Natural killer cell (primary cell): Measurements from ENCODE around the gene PLCH2. TPM values are rescaled to one million over a fixed set of nuclear protein-coding genes. Genes with fewer than 3 reads are reported as not detected.

Source experiments
- ATAC-seq, 3 donors: fragments of 150-1000 bp in 2 of 3; fragments of 200-7000 bp in 1 of 3; cut with Tn5 transposase; 1 replicate in 1 of 3; 2 replicates in 2 of 3; pipeline ENCODE4 v1.10.0; 2021; ENCODE audit warnings: mild to moderate bottlenecking in 2 of 3, moderate library complexity in 2 of 3
- DNase-seq, 2 donors: peaks; one replicate each; pipeline versions ENCODE4 v3.0.0 to v3.0.0-alpha.2; 2013 to 2021; ENCODE audit warnings: mixed read lengths in 1 of 2
- H3K27ac ChIP-seq: one replicate; pipeline ENCODE4 v1.5.1; 2013; ENCODE audit warnings: mild to moderate bottlenecking, low read length
- H3K27me3 ChIP-seq: one replicate; pipeline ENCODE4 v1.6.1; 2013; ENCODE audit warnings: low read length; ENCODE audit not compliant: control insufficient read depth, insufficient read depth
- H3K36me3 ChIP-seq: one replicate; pipeline ENCODE4 v1.6.1; 2013; ENCODE audit warnings: low read length; ENCODE audit not compliant: control insufficient read depth, insufficient read depth
- H3K4me1 ChIP-seq: one replicate; pipeline ENCODE4 v1.6.1; 2013; ENCODE audit warnings: low read length; ENCODE audit not compliant: control insufficient read depth, insufficient read depth
- H3K4me3 ChIP-seq: one replicate; pipeline ENCODE4 v1.5.1; 2013; ENCODE audit warnings: low read length
- H3K9me3 ChIP-seq: one replicate; pipeline ENCODE4 v1.6.1; 2013; ENCODE audit warnings: low read length; ENCODE audit not compliant: control insufficient read depth, insufficient read depth
- H3K27ac Mint-ChIP-seq, 2 donors: one replicate each; pipeline ENCODE4 v1.8.0; 2022; ENCODE audit warnings: mild to moderate bottlenecking in 2 of 2, mixed read lengths in 2 of 2, moderate library complexity in 1 of 2
- H3K27me3 Mint-ChIP-seq, 2 donors: one replicate each; pipeline ENCODE4 v1.8.0; 2022; ENCODE audit warnings: low read depth in 2 of 2, mixed read lengths in 2 of 2
- H3K36me3 Mint-ChIP-seq: one replicate; pipeline ENCODE4 v1.8.0; 2022; ENCODE audit warnings: mixed read lengths
- H3K4me1 Mint-ChIP-seq, 2 donors: one replicate each; pipeline ENCODE4 v1.8.0; 2022; ENCODE audit warnings: mixed read lengths in 2 of 2
- H3K4me3 Mint-ChIP-seq: one replicate; pipeline ENCODE4 v1.8.0; 2022; ENCODE audit warnings: mild to moderate bottlenecking, moderate library complexity, mixed read lengths
- H3K9me3 Mint-ChIP-seq, 2 donors: one replicate each; pipeline ENCODE4 v1.8.0; 2022; ENCODE audit warnings: mixed read lengths in 2 of 2
- CTCF ChIP-seq: fragments of 200-600 bp; IDR thresholded peaks from one replicate; pipeline ENCODE4 v1.8.0; 2022; ENCODE audit warnings: antibody characterized with exemption
- WGBS: methylation state at CpG from one replicate; pipeline ENCODE4 v1.1.7; 2013; ENCODE audit warnings: missing lambda C conversion rate; ENCODE audit not compliant: insufficient coverage; 5-methylcytosine and 5-hydroxymethylcytosine counted together
- intact Hi-C: fragments of 100-400 bp; cut with micrococcal nuclease; formaldehyde crosslinking; loops from one replicate; pipeline ENCODE4 v1.14.2; 2022
- total RNA-seq, 4 donors: library from RNA; stranded (reverse); fragments of 120-200 nt in 1 of 4; gene quantifications; one replicate each; pipeline versions ENCODE4 v1.2.3 to v1.2.4, GENCODE V29; 2013 to 2022

Gene PLCH2
- total RNA-seq, 3 donors from 2014 or later (not counting 1 experiment from before 2014, with no cell fraction given), result 77.1 to 116 (median 106) TPM

GRCh38 chr1:2534315-2534686 is 58.2 kb downstream of the PLCH2 start:
- Mint-ChIP-seq H3K36me3 (no peaks in the 10 kb centered on the region), H3K4me3 (no peak overlapping the region), H3K27me3 (peaks cover 0 to 9% of the 10 kb centered on the region in 2 donors), H3K4me1 (no peaks in the 10 kb centered on the region), H3K9me3 (no peaks in the 10 kb centered on the region), H3K27ac (no peak overlapping the region)
- no peak for TF ChIP-seq CTCF
- H3K4me3 ChIP-seq, result no peak overlapping the region
- no peak for ATAC-seq
- WGBS, result 30% methylated on average over 7 of the region's 7 CpGs
- H3K27ac ChIP-seq, result no peak overlapping the region
- H3K4me1 ChIP-seq, result peaks cover 16% of the 10 kb centered on the region
- intact Hi-C loops, result no loop called here
- no peak for DNase-seq
- peaks cover 27% of the 10 kb centered on the region for H3K27me3 ChIP-seq
- no peaks in the 10 kb centered on the region for H3K9me3 ChIP-seq
- no peaks in the 10 kb centered on the region for H3K36me3 ChIP-seq

DNA sequence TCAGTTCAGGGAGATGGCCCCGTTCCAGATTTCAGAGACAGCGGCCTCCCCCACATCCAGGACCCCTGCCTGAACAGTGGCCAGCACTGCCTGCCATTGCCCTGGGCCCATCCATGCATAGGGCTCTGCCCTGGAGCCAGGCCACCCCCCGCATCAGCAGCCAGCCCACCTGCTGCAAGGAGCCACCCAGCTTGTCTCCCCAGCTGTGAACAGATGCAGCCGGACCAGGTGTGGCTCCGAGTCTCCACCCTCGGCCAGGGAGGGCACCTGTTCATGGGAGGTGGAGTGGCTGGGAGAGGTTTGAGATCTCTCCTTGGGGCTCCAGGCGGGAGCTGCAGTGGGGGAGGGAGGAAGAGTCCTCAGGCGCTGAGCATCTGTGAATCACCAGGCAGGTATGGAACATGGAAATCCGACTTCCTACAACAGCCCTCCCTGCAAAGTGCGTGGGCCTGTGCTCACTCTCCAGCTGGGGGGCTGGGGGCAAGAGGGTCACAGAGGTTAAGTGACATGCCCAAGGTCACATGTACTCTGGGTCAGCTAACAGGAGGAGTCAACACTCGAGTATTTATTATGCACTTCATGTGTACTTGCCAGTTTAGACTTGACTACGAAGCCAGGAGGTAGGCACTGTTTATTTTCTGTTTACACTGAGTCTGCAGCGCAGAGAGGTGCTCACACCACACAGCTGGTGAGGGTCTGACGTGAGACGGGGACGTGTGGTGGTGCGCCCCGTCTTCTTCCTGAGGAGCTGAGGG is 58.8 kb downstream of the PLCH2 start:
- DNase-seq (no peak), ATAC-seq (no peak)
- TF ChIP-seq CTCF, result no peak
- H3K27ac Mint-ChIP-seq, result no peak overlapping the region
- WGBS, result 64% methylated on average over 18 of the region's 18 CpGs
- Histone ChIP-seq H3K27me3 (peaks cover 27% of the 10 kb centered on the region), H3K4me1 (peaks cover 12% of the 10 kb centered on the region), H3K27ac (no peak overlapping the region), H3K9me3 (no peaks in the 10 kb centered on the region), H3K4me3 (no peak overlapping the region), H3K36me3 (no peaks in the 10 kb centered on the region)
- peaks cover 0 to 9% of the 10 kb centered on the region in 2 donors for H3K27me3 Mint-ChIP-seq
- no peaks in the 10 kb centered on the region for H3K4me1 Mint-ChIP-seq
- H3K36me3 Mint-ChIP-seq, result no peaks in the 10 kb centered on the region
- no peak overlapping the region for H3K4me3 Mint-ChIP-seq
- intact Hi-C loops, result no loop called here
- H3K9me3 Mint-ChIP-seq, result no peaks in the 10 kb centered on the region

GRCh38 chr1:2535455-2535854 is 59.4 kb downstream of the PLCH2 start:
- Mint-ChIP-seq H3K4me1 (no peaks in the 10 kb centered on the region), H3K27me3 (peaks cover 0 to 9% of the 10 kb centered on the region in 2 donors), H3K36me3 (no peaks in the 10 kb centered on the region), H3K27ac (no peak overlapping the region), H3K9me3 (no peaks in the 10 kb centered on the region), H3K4me3 (no peak overlapping the region)
- Histone ChIP-seq H3K4me3 (no peak overlapping the region), H3K36me3 (no peaks in the 10 kb centered on the region), H3K9me3 (no peaks in the 10 kb centered on the region), H3K4me1 (peaks cover 11% of the 10 kb centered on the region), H3K27me3 (peaks cover 24% of the 10 kb centered on the region), H3K27ac (no peak overlapping the region)
- intact Hi-C loops, result no loop called here
- DNase-seq (no peak), ATAC-seq (no peak)
- no peak for TF ChIP-seq CTCF
- 90% methylated on average over 27 of the region's 27 CpGs for WGBS

DNA sequence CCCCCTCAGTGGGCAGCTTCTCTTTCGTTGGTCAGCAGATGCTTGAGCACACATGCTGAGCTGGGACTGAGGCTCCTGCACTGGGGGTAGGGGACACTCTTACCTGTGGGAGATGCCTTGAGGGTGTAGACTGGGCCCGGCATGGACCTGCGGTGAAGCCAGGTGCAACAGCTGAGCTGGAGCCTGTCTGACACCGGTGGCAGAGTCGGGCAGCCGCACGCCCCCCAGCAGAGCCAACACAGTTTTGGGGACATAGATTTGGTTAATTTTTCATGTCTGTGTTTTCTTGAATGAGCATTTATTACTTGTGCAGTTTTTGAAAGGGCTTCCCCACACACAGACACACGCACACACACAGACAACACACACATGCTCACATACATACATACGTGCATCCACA is 59.9 kb downstream of the PLCH2 start:
- Mint-ChIP-seq H3K9me3 (no peaks in the 10 kb centered on the region), H3K36me3 (no peaks in the 10 kb centered on the region), H3K27me3 (peaks cover 0 to 9% of the 10 kb centered on the region in 2 donors), H3K27ac (no peak overlapping the region), H3K4me3 (no peak overlapping the region), H3K4me1 (no peaks in the 10 kb centered on the region)
- Histone ChIP-seq H3K4me1 (peaks cover 11% of the 10 kb centered on the region), H3K4me3 (no peak overlapping the region), H3K27me3 (peaks cover 19% of the 10 kb centered on the region), H3K9me3 (no peaks in the 10 kb centered on the region), H3K27ac (no peak overlapping the region), H3K36me3 (no peaks in the 10 kb centered on the region)
- intact Hi-C loops, result no loop called here
- TF ChIP-seq CTCF, result no peak
- WGBS, result 92% methylated on average over 7 of the region's 9 CpGs
- ATAC-seq (no peak), DNase-seq (no peak)
